ENCODE data around the gene ARHGAP26. TPM values are rescaled to one million over a fixed set of nuclear protein-coding genes. Genes with fewer than 3 reads are reported as not detected.
A peak's percentile ranks its signal among the peaks of the same experiment; 100 is the strongest.

ARHGAP26 gene, protein sequence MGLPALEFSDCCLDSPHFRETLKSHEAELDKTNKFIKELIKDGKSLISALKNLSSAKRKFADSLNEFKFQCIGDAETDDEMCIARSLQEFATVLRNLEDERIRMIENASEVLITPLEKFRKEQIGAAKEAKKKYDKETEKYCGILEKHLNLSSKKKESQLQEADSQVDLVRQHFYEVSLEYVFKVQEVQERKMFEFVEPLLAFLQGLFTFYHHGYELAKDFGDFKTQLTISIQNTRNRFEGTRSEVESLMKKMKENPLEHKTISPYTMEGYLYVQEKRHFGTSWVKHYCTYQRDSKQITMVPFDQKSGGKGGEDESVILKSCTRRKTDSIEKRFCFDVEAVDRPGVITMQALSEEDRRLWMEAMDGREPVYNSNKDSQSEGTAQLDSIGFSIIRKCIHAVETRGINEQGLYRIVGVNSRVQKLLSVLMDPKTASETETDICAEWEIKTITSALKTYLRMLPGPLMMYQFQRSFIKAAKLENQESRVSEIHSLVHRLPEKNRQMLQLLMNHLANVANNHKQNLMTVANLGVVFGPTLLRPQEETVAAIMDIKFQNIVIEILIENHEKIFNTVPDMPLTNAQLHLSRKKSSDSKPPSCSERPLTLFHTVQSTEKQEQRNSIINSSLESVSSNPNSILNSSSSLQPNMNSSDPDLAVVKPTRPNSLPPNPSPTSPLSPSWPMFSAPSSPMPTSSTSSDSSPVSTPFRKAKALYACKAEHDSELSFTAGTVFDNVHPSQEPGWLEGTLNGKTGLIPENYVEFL
- total RNA-seq = 14.1 and 15.1 TPM in 2 replicates
- long read RNA-seq, partial matches to known transcripts = 3 of 9 reads
- long read RNA-seq, other reads (novel, unspliced or antisense) = 6 of 9 reads

- peak within 1 kb of the TSS; percentile 98 for H3K4me3 Mint-ChIP-seq (ENCODE audit: unreplicated experiment)
- no peaks in the 10 kb centered on the region for H3K36me3 Mint-ChIP-seq (ENCODE audit: unreplicated experiment)
- H3K9me3 Mint-ChIP-seq (ENCODE audit: unreplicated experiment) = no peaks in the 10 kb centered on the region
- H3K27ac Mint-ChIP-seq (ENCODE audit: unreplicated experiment) = peak within 1 kb of the TSS; percentile 87
- peak; percentile 52 for TF ChIP-seq CTCF (IDR thresholded peaks at IDR 0.05)
- peaks cover 19% of the 10 kb centered on the region for H3K4me1 Mint-ChIP-seq (ENCODE audit: unreplicated experiment)
- H3K27me3 Mint-ChIP-seq (ENCODE audit: unreplicated experiment) = no peaks in the 10 kb centered on the region
- DNase-seq (ENCODE audit: extremely low spot score, unreplicated experiment) = peak; percentile 98
Measured at GRCh38 chr5:142769793-142770649, at the start of gene ARHGAP26. Gene ARHGAP26, plus strand, starts transcription at chr5:142770377. Its CDS starts 385 bp downstream, at chr5:142770762.

DNA sequence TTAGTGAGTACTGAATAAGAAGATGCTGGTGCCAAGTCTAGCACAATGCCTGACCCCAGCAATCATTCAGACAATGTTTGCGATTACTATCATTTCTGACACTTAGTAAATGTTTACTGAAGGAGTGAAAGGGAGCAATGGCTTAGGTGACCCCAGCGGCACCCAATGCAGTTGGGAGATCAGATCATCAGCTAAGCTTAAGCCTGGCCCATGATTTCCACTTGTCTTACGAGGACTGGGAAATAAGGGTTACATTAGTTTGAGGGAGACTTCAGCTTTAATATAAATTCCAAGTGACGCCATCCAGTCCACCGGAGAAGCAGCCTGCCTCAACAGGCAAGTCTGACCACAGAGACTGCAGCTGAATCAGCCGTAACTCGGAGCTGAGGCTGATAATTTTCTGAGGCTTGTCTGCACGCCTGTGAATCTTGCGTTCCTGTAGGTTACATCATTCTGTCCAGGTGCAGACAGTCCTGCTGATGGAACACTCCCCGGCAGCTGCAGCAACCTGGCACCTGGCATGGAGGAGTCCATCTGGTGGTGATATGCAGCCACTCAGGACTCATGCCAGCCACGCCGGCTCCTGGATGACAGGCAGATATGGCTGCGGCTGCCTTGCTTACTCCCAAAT is 49.4 kb upstream of the ARHGAP26 start:
- DNase-seq (ENCODE audit: extremely low spot score, unreplicated experiment) = no peak
- Mint-ChIP-seq H3K36me3 (ENCODE audit: unreplicated experiment) (no peaks in the 10 kb centered on the region), H3K27me3 (ENCODE audit: unreplicated experiment) (no peaks in the 10 kb centered on the region), H3K9me3 (ENCODE audit: unreplicated experiment) (no peaks in the 10 kb centered on the region), H3K27ac (ENCODE audit: unreplicated experiment) (no peak overlapping the region), H3K4me3 (ENCODE audit: unreplicated experiment) (no peak overlapping the region), H3K4me1 (ENCODE audit: unreplicated experiment) (peaks cover 43% of the 10 kb centered on the region)
- TF ChIP-seq CTCF (IDR thresholded peaks at IDR 0.05) = no peak

DNA sequence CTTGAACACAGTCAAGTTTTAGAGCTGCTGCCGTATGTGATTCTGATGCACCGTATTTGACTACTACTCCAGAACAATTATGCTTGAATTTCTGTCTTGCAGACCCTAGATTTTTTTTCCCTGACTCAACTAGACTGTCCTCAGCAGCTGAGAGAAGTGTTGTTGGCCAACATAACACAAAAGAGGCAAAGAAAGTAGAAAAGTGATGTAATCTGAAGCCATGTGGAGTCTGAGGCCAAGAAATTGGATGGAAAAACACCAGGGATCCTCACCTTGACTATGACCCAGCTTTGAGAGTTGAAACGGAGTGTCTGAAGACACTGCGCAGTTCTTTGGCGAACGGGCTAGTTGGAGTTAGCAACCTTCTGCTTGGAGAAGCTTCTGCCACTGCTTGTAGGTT is 48.0 kb upstream of the ARHGAP26 start:
- no peak for TF ChIP-seq CTCF (IDR thresholded peaks at IDR 0.05)
- no peaks in the 10 kb centered on the region for H3K9me3 Mint-ChIP-seq (ENCODE audit: unreplicated experiment)
- no peaks in the 10 kb centered on the region for H3K36me3 Mint-ChIP-seq (ENCODE audit: unreplicated experiment)
- H3K27me3 Mint-ChIP-seq (ENCODE audit: unreplicated experiment) = no peaks in the 10 kb centered on the region
- no peak overlapping the region for H3K27ac Mint-ChIP-seq (ENCODE audit: unreplicated experiment)
- DNase-seq (ENCODE audit: extremely low spot score, unreplicated experiment) = no peak
- no peak overlapping the region for H3K4me3 Mint-ChIP-seq (ENCODE audit: unreplicated experiment)
- peaks cover 57% of the 10 kb centered on the region for H3K4me1 Mint-ChIP-seq (ENCODE audit: unreplicated experiment)

- Mint-ChIP-seq H3K9me3 (ENCODE audit: unreplicated experiment) (no peaks in the 10 kb centered on the region), H3K4me3 (ENCODE audit: unreplicated experiment) (no peak overlapping the region), H3K4me1 (ENCODE audit: unreplicated experiment) (peaks cover 59% of the 10 kb centered on the region), H3K27me3 (ENCODE audit: unreplicated experiment) (no peaks in the 10 kb centered on the region), H3K27ac (ENCODE audit: unreplicated experiment) (peak overlapping the region; percentile 50), H3K36me3 (ENCODE audit: unreplicated experiment) (no peaks in the 10 kb centered on the region)
- DNase-seq (ENCODE audit: extremely low spot score, unreplicated experiment) = no peak
- no peak for TF ChIP-seq CTCF (IDR thresholded peaks at IDR 0.05)
Measured at GRCh38 chr5:142722896-142723295, 47.3 kb upstream of the ARHGAP26 start.

All from osteocyte (in vitro differentiated cells).